Right lung (tissue), 10 donors: ENCODE data around the gene ERMARD. TPM values are rescaled to one million over a fixed set of nuclear protein-coding genes. Genes with fewer than 3 reads are reported as not detected.

Source experiments
- DNase-seq, 2 donors: peaks; one replicate each; pipeline ENCODE4 v3.0.0-alpha.2; 2013
- long read RNA-seq, 8 donors: transcript quantifications; one replicate each; lab custom pipeline, GENCODE V29; 2026
- polyA plus RNA-seq, 5 donors: library from polyadenylated mRNA; unstranded; fragments of 120-200 nt; gene quantifications; one replicate each; pipeline versions ENCODE4 v1.2.1 to v1.2.3, GENCODE V29; 2013; ENCODE audit warnings: inconsistent platforms in 1 of 5, low replicate concordance in 1 of 5; ENCODE audit not compliant: insufficient read length in 5 of 5, insufficient read depth in 1 of 5

Gene ERMARD
- polyA plus RNA-seq = 10 to 100 TPM; 35.2 to 53.0 (median 48.2) TPM
- long read RNA-seq, donor 1, partial matches to known transcripts = 0 of 4 reads
- long read RNA-seq, donor 1, other reads (novel, unspliced or antisense) = 0 of 4 reads
- long read RNA-seq, donor 2, partial matches to known transcripts = 6 of 8 reads
- long read RNA-seq, donor 2, other reads (novel, unspliced or antisense) = 0 of 8 reads
- long read RNA-seq, donor 3, partial matches to known transcripts = 10 of 14 reads
- long read RNA-seq, donor 3, other reads (novel, unspliced or antisense) = 0 of 14 reads
- long read RNA-seq, donor 4, partial matches to known transcripts = 0 of 2 reads
- long read RNA-seq, donor 4, other reads (novel, unspliced or antisense) = 0 of 2 reads
- long read RNA-seq, donor 5, partial matches to known transcripts = 0 of 2 reads
- long read RNA-seq, donor 5, other reads (novel, unspliced or antisense) = 0 of 2 reads
- long read RNA-seq, donor 6, partial matches to known transcripts = 7 of 13 reads
- long read RNA-seq, donor 6, other reads (novel, unspliced or antisense) = 0 of 13 reads
- long read RNA-seq, donor 7 = 0 reads
- long read RNA-seq, donor 8 = 0 reads

- peak; percentile 95 to 96 for DNase-seq
Observed at GRCh38 chr6:169751242-169752073, at the start of gene ERMARD, which contains the start of gene DYNLT2. TSS of gene ERMARD (plus strand) at chr6:169751622. CDS start at chr6:169751658, 36 bp downstream. TSS of gene DYNLT2 (minus strand) at chr6:169751572. CDS start at chr6:169751458, 114 bp downstream.

DNA sequence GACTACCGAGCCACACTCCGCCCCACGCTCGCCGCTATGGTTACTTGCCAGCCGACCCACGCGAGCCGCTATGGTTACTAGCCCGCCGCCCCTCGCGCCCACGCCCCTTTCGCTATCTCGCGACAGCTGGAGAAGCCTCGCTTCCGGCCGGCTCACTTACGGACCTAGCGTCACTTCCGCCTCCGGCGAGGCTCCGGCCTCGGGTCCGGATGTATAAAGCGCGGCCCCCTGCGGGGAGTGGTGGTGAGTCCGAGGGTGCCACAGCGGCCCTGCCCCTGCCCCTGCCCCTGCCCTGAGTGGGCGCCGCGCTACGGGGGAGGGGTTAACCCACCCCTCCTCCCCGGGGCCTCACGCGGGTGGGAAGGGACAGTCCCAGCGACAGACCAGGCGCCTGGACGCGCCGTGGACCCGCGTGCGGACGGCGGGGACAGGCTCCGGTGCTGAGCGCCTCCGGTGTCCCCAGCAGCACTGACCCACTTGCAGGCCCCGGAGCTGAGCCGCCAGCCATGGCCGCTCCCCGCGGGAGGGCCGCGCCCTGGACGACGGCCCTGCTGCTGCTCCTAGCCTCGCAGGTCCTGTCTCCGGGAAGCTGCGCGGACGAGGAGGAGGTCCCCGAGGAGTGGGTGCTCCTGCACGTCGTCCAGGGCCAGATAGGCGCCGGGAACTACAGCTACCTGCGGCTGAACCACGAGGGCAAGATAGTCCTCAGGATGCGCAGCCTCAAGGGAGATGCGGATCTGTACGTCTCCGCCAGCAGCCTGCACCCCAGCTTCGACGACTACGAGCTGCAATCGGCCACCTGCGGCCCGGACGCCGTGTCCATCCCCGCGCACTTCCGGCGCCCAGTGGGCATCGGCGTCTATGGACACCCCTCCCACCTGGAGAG is 49.2 kb upstream of the ERMARD start, which contains the start of the genes C6orf120 and WDR27:
C6orf120 (plus strand) TSS at position 173 of the 886 bp plus-strand sequence; CDS start at position 507, 334 bp downstream.
WDR27 (minus strand) TSS at position 76 of the 886 bp plus-strand sequence. CDS start 13,024 bp downstream, outside the sequence.
- peak; percentile 94 to 95 for DNase-seq

- DNase-seq = no peak
Observed at GRCh38 chr6:169702840-169703246, 48.6 kb upstream of the ERMARD start.

GRCh38 chr6:169707772-169708171 is 43.6 kb upstream of the ERMARD start:
- DNase-seq = no peak

GRCh38 chr6:169709293-169709692 is 42.1 kb upstream of the ERMARD start:
- no peak for DNase-seq

- DNase-seq = no peak
Observed at GRCh38 chr6:169710009-169710408, 41.4 kb upstream of the ERMARD start.

- DNase-seq = no peak
Observed at GRCh38 chr6:169714178-169714577, 37.2 kb upstream of the ERMARD start.

DNA sequence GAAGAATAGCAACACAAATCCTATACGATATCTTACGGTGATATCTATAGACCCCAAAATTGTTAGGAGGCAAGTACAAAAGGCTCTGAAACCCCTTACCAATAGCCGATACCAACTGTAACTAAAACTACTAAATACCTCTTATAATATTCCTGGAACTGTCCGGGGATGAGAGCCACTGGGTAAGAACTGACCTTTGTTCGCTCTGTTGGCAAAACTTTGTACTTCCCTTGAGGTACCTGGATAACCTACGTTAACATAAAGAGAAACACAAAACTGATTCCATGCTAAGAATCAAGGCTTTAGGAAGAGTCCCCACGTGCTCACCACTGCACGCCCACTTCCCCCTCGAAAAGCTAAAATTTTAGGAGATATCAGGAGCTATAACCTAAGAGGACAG is 36.8 kb upstream of the ERMARD start:
- no peak for DNase-seq

GRCh38 chr6:169719117-169719516 is 32.3 kb upstream of the ERMARD start:
- DNase-seq = no peak

DNA sequence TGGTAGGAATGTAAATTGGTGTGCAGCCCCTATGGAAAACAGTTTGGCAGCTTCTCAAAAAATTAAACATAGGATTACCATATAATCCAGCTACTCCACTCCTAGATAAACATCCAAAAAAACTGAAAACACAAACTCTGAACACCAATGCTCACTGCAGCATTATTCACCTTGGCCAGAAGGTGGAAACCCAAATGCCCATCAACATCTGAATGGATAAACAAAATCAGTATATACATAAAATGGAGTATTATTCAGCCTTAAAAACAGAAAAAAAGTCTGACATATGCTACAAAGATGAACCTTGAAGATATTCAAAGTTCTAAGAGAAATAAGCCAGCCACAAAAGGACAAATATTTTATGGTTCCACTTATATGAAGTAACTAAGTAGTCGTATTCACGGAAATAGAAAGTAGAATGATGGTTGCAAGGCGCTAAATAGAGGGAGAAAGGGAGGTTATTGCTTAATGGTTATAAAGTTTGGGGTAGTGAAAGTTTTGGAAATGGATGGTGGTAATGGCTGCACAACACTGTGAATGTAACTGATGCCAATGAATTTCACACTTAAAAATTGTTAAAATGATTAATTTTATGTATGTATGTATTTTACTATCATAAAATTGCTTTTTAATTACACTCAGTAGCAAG is 31.1 kb upstream of the ERMARD start:
- DNase-seq = no peak

DNA sequence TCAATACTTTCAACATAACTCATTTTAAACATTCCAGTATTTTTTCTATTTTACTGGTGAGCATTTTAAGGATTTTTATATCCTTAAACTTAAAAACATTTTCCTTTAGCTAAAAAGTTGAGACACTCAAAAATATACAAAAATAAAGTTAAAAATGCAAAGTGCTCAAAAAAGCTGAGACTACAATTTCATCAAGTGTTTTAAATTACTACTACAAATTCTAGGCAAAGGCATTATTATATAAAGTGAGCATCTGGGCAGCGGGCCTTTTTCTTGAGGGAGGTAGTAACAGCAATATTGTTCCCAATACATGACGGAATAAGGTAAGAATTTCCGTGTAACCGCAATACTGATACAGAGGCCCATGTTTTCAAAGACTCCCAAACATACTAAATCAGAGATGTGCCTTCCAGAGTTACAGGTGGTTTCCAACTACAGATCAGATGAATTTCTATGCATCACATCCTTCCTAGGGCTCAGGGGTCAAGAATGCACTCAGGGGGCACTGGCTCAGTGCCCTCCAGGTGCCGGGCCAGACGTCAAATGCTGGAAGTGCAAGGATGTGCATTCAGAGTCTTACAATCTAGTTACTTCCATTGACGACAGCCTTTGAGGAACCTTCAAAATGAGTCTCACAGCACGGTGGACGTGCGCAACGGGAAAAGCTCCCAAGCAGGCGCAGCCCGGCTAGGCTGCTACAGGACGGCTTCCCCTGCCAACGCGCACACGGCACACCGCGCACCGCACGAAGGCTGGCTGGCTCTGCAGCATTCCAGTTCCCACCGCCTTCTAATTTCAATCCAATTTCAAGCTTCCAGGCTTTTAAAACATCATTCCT is 28.8 kb upstream of the ERMARD start:
- peak; percentile 29 to 42 for DNase-seq

GRCh38 chr6:169723200-169723909 is 28.1 kb upstream of the ERMARD start:
- DNase-seq = peak; percentile 74 to 78

GRCh38 chr6:169723991-169724493 is 27.4 kb upstream of the ERMARD start:
- no peak for DNase-seq

GRCh38 chr6:169724494-169725124 is 26.8 kb upstream of the ERMARD start, which contains the start of gene PHF10:
TSS of gene PHF10 (minus strand) at chr6:169724500. CDS start at chr6:169723931, 569 bp downstream.
- peak; percentile 59 to 75 for DNase-seq

GRCh38 chr6:169725125-169726048 is 26.0 kb upstream of the ERMARD start:
- DNase-seq = no peak

- DNase-seq = no peak
Observed at GRCh38 chr6:169726049-169726400, 25.4 kb upstream of the ERMARD start.

DNA sequence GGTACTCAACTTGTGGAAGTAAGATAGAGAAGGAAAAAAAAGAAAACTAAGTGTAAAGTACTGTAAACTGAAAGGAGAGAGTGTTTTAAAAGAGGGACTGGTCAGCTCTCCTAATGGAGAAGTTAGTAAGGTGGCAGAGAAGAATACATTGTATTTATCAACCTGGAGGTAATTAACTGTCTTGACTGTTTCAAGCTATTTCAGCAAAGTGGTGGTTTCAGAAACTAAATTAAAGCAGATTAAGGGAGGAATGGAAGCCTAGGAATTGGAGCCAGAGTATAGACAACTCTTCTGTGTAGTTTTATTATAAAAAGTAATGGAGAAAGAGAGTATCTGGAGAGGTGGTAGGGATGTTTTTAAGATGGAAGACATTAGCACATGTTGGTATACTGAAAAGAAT is 24.5 kb upstream of the ERMARD start:
- DNase-seq = no peak
